LNCaP clone FGC (cell line): ENCODE data around the gene TTC31.
A peak's percentile ranks its signal among the peaks of the same experiment; 100 is the strongest.

Experiments used
- DNase-seq: peaks from one replicate; pipeline ENCODE4 v3.0.0-alpha.2; 2011; ENCODE audit warnings: low read depth
- H3K4me3 ChIP-seq: 2 replicates; pipeline ENCODE4 v1.5.1; 2011; ENCODE audit warnings: mild to moderate bottlenecking, low read depth, low read length, control low read depth
- TF ChIP-seq, protein P1 (sequence below): IDR thresholded peaks from 2 replicates; pipeline ENCODE4 v1.5.1; 2012; ENCODE audit warnings: mild to moderate bottlenecking; ENCODE audit not compliant: control insufficient read depth, insufficient read depth; ENCODE audit errors: extremely low read depth

Gene TTC31

DNA sequence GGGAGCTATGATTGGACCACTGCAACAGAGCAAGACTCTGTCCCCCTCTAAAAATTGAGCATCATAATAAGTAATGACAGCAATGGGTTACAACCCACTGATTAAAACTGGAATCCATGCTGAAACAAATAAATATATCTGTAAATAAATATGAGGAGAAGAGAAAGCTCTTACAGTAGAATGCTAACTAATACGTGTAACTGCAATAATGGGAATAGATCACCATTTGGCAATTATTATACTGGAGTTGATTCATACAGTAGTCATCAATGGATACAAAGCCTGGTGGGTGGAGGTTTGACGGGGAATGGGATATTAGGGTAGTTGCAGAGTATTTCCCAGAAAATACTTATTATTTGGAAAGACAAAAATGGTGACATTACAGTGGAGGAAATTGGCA is 34.1 kb upstream of the TTC31 start:
- TF ChIP-seq, protein P1, sequence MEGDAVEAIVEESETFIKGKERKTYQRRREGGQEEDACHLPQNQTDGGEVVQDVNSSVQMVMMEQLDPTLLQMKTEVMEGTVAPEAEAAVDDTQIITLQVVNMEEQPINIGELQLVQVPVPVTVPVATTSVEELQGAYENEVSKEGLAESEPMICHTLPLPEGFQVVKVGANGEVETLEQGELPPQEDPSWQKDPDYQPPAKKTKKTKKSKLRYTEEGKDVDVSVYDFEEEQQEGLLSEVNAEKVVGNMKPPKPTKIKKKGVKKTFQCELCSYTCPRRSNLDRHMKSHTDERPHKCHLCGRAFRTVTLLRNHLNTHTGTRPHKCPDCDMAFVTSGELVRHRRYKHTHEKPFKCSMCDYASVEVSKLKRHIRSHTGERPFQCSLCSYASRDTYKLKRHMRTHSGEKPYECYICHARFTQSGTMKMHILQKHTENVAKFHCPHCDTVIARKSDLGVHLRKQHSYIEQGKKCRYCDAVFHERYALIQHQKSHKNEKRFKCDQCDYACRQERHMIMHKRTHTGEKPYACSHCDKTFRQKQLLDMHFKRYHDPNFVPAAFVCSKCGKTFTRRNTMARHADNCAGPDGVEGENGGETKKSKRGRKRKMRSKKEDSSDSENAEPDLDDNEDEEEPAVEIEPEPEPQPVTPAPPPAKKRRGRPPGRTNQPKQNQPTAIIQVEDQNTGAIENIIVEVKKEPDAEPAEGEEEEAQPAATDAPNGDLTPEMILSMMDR = no peak
- DNase-seq = no peak
- no peak overlapping the region for H3K4me3 ChIP-seq

DNA sequence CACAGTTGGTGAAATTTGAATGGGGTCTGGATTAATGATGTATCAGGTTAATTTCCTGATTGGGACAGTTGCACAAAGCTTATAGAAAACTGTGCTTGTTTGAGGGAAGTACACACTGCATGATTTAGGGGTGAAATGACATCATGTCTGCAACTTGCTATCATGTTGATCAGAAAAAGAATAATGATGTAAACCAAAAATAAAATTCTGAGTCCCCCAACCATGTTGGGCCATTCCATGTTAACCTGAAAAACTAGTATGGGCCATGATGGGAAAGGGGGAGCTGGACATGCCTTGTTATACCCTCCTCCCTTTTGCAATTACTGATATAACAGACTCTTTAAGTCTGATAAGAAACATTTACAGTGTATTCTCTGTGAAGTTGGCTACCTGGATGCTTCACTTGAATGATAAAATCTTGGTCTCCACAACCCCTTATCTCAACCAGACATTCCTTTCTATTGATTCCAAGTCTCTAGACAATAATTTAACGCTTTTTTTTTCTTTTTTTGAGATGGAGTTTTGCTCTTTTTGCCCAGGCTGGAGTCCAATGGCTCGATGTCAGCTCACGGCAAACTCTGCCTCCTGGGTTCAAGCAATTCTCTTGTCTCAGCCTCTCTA is 32.2 kb upstream of the TTC31 start:
- TF ChIP-seq, protein P1 = no peak
- H3K4me3 ChIP-seq = no peak overlapping the region
- DNase-seq = no peak

DNA sequence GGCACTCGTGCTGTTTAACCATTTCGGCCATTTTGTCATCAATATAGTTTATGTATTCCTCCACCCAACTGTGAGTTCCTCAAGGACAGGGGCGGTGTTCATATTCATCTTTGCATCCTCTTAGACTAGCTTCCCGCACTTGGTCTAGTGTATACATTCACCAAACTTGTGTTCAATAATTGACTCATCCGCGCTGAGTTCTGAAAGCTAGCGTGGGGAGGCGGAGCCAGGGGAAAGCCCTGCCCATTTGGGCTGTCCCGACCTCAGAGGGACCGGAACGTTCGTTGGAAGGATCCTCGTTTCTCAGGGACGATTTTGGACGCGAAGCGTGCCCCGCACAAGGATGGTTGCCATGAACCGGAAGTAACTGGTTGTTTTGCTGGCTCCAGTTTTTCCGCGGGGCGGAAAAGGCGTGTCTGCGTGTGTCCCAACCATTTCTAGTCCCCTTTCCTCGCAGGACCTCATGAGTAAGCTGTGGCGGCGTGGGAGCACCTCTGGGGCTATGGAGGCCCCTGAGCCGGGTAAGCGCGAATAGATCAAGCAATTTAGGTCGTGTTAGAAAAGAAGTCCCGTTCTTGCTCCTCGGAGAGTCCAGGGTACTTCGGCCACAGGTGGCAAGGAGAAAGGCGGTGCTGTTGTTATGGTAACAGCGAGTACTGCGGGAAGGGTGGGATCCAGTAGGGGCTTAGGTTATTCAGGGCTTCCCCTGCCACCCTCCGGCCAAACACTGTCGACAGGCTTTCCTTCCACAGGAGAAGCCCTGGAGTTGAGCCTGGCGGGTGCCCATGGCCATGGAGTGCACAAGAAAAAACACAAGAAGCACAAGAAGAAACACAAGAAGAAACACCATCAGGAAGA is 28.0 kb upstream of the TTC31 start, which contains the start of gene INO80B:
Gene INO80B (plus strand): TSS at position 434 of the 858 bp plus-strand sequence. CDS start 30 bp downstream, at position 464.
- DNase-seq = peak; percentile 86
- TF ChIP-seq, protein P1 = no peak

DNA sequence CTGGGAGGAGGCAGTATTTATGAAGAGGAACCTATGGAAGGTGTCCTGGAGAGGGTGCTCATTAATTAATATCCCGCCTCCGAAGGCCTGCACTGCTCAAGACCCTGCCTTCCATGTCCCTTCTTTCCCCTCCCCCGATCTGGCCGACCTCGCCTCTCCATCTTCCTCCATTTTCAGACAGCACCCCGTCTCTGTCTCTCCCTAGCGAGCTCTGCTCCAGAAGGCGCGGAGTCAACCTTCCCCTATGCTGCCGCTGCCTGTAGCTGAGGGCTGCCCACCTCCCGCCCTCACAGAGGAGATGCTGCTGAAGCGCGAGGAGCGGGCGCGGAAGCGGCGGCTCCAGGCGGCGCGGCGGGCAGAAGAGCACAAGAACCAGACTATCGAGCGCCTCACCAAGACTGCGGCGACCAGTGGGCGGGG is 25.7 kb upstream of the TTC31 start:
- peak overlapping the region; percentile 88 for H3K4me3 ChIP-seq
- no peak for DNase-seq
- TF ChIP-seq, protein P1 = no peak

More for the DNA sequence above, 28.0 kb upstream of the TTC31 start, which contains the start of gene INO80B:
- peak within 1 kb of the TSS; percentile 77 for H3K4me3 ChIP-seq

DNA sequence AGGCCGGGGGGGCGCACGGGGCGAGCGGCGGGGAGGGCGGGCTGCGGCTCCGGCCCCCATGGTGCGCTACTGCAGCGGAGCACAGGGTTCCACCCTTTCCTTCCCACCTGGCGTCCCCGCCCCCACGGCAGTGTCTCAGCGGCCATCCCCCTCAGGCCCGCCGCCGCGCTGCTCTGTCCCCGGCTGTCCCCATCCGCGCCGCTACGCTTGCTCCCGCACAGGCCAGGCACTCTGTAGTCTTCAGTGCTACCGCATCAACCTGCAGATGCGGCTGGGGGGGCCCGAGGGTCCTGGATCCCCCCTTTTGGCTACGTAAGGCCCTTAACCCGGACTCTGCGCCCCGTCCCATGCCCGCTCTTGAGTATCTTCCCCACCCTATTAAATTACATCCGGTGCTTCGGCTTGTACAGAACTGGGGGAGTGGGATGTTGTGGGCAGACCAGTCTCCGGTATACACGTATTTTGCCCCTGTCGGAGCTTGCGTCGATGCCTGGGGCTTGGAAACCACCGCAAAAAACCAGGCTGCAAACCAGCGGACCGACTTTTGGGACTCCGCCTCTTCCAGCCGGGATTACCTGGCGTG is 25.2 kb upstream of the TTC31 start:
- TF ChIP-seq, protein P1 = no peak
- peak overlapping the region; percentile 88 for H3K4me3 ChIP-seq
- DNase-seq = no peak

DNA sequence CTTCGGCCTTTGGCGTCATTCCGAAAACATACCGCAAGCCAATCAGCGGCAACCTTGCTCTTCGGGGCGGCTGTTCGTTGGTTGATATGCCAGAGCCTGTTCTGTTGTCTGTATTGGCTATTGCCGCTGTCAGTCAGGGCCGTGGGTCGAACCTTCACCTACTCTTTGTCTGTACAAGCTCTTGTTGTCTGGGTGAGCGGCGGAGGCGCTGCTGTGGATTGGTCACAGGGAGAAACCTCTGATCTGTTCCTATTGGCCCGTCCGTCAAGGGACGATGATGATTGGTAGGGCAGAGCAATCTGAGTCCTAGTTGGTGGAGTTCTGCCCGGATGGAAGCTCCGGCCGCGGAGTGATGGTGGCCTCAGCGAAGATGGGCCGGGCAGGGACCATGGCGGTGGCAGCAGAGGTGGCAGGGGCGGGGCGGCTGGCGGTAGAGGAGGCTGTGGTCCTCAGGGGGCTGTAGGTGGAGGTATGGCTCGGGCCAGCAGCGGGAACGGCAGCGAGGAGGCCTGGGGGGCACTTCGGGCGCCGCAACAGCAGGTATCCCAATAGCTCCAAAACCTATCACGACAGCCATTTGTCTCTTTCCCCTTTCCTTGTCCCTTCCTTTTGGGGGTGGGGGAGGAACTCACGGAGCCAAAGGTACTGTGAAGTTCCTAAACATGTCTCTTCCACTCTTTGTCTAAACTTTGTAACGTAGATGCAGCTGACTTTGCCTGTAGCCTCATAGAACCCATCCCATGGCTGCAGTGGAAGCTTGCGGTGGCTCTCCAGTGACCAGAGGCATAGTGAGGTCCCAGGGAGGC is 24.5 kb upstream of the TTC31 start, which contains the start of gene WBP1:
Gene WBP1 (plus strand): TSS at position 307 of the 806 bp plus-strand sequence. CDS start 165 bp downstream, at position 472.
- peak; percentile 99 for DNase-seq
- peak within 1 kb of the TSS; percentile 88 for H3K4me3 ChIP-seq
- TF ChIP-seq, protein P1 = no peak
